Measurements from ENCODE around the gene ACTR3.

Gene ACTR3

DNA sequence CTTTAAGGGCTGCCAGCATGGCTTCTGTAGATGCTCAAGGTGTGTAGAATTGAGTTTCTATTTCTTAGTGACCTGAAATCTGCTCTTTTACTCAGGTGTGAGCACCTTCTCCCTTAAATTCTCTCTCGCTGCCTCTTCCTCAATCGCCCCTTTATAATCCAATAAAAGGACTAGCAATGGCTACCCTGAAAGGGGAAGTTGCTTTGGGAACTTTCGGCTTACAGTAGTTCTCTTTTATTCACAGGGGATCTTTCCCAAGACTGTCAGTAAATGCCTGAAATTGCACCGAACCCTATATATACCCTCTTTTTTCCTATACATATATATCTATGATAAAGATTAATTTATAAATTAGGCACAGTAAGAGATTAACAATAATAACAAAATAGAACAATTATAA, 121.8 kb downstream of the ACTR3 start:
- ATAC-seq (replicated peaks) (no peak), DNase-seq (no peak)
- Mint-ChIP-seq H3K4me3 (no peak overlapping the region), H3K27ac (no peak overlapping the region), H3K9me3 (no peaks in the 10 kb centered on the region), H3K4me1 (ENCODE audit: low read depth in 2 of 2) (no peaks in the 10 kb centered on the region), H3K27me3 (peaks cover 35 to 54% of the 10 kb centered on the region in 2 donors), H3K36me3 (ENCODE audit: insufficient read depth) (no peaks in the 10 kb centered on the region)

Data from effector memory CD8-positive, alpha-beta T cell (primary cell).